Measurements from ENCODE around the gene ZNF423.

The ZNF423 gene

GRCh38 chr16:49562228-49562627, 293.7 kb downstream of the ZNF423 start:
- no peak for DNase-seq
- no peaks in the 10 kb centered on the region for H3K9me3 ChIP-seq (ENCODE audit: severe bottlenecking)
- H3K36me3 ChIP-seq: no peaks in the 10 kb centered on the region
- H3K27ac ChIP-seq: no peak overlapping the region
- no peak for TF ChIP-seq CTCF (IDR thresholded peaks at IDR 0.05; ENCODE audit: low read depth, low read length)
- H3K4me3 ChIP-seq (ENCODE audit: low read depth, low read length): no peak overlapping the region
- H3K27me3 ChIP-seq (ENCODE audit: insufficient read depth, low read depth, severe bottlenecking): no peaks in the 10 kb centered on the region

GRCh38 chr16:49560004-49560830, 295.7 kb downstream of the ZNF423 start:
- Histone ChIP-seq H3K9me3 (ENCODE audit: severe bottlenecking) (no peaks in the 10 kb centered on the region), H3K27ac (no peak overlapping the region), H3K4me3 (ENCODE audit: low read depth, low read length) (no peak overlapping the region), H3K36me3 (no peaks in the 10 kb centered on the region), H3K27me3 (ENCODE audit: insufficient read depth, low read depth, severe bottlenecking) (no peaks in the 10 kb centered on the region)
- no peak for TF ChIP-seq CTCF (IDR thresholded peaks at IDR 0.05; ENCODE audit: low read depth, low read length)
- no peak for DNase-seq

GRCh38 chr16:49559242-49559641, 296.7 kb downstream of the ZNF423 start:
- no peak for DNase-seq
- Histone ChIP-seq H3K27me3 (ENCODE audit: insufficient read depth, low read depth, severe bottlenecking) (no peaks in the 10 kb centered on the region), H3K36me3 (no peaks in the 10 kb centered on the region), H3K27ac (peak overlapping the region; percentile 42; the same call in 1 of the 2 replicates), H3K4me3 (ENCODE audit: low read depth, low read length) (no peak overlapping the region), H3K9me3 (ENCODE audit: severe bottlenecking) (no peaks in the 10 kb centered on the region)
- no peak for TF ChIP-seq CTCF (IDR thresholded peaks at IDR 0.05; ENCODE audit: low read depth, low read length)

GRCh38 chr16:49558451-49558850, 297.5 kb downstream of the ZNF423 start:
- no peak for TF ChIP-seq CTCF (IDR thresholded peaks at IDR 0.05; ENCODE audit: low read depth, low read length)
- H3K4me3 ChIP-seq (ENCODE audit: low read depth, low read length): no peak overlapping the region
- H3K36me3 ChIP-seq: no peaks in the 10 kb centered on the region
- H3K27ac ChIP-seq: no peak overlapping the region
- no peak for DNase-seq
- H3K9me3 ChIP-seq (ENCODE audit: severe bottlenecking): no peaks in the 10 kb centered on the region
- H3K27me3 ChIP-seq (ENCODE audit: insufficient read depth, low read depth, severe bottlenecking): no peaks in the 10 kb centered on the region

- H3K36me3 ChIP-seq: no peaks in the 10 kb centered on the region
- peak; percentile 66 for TF ChIP-seq CTCF (IDR thresholded peaks at IDR 0.05; ENCODE audit: low read depth, low read length)
- no peaks in the 10 kb centered on the region for H3K9me3 ChIP-seq (ENCODE audit: severe bottlenecking)
- peak overlapping the region; percentile 49 for H3K4me3 ChIP-seq (ENCODE audit: low read depth, low read length)
- peak overlapping the region; percentile 86 for H3K27ac ChIP-seq
- no peaks in the 10 kb centered on the region for H3K27me3 ChIP-seq (ENCODE audit: insufficient read depth, low read depth, severe bottlenecking)
- DNase-seq: peak; percentile 85
These were observed 299.1 kb downstream of the ZNF423 start for GRCh38 chr16:49556606-49557446.
